ENCODE measurements around the gene HNRNPDL. TPM values are rescaled to one million over a fixed set of nuclear protein-coding genes. Genes with fewer than 3 reads are reported as not detected.

Gene HNRNPDL
- total and polyA plus RNA-seq, 2 of the 13 experiments (the other 11 are each of a cell fraction or from before 2014, with no cell fraction given): 167 to 414 TPM

DNA sequence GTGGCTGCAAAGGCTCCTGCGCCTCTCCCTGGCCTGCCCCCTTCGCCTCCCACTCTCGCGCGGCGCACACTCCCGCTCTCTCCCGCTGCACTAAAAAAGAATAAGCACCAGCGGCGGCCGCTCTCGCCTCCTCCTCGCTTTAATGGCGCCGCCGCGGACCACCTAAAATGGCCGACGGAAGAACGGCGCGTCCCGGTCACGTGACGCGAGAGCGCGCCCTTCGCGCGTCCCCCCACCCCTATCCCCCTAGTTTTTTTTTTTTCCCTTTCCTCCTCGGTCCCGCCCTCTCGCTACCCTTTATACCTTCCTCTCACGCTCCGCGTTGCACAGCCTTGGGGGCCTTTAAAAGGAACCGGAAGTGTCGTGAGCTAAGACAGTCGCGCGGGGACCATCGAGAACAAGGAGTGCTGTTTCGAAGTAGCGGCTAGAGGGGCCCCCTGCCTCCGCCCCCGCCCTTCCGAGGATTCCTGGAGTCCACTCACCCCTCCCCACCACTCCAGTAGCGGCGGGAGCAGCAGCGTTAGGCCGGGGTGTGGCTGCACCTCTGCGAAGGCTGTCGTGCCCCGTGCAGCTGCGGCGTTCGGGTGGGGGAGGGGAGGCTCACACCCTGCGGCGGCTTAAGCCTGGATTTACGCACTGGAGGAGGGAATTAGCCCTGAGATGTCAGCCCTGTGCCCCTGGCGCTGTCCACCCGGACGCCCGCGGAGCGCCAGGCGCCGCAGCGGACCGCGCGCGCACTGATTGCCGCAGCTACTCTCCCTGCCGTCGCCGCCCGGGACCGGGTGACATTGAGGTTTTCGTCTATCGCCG lies 56.2 kb downstream of the HNRNPDL start, which contains the start of gene HNRNPD (continued):
- TF ChIP-seq, protein P1, sequence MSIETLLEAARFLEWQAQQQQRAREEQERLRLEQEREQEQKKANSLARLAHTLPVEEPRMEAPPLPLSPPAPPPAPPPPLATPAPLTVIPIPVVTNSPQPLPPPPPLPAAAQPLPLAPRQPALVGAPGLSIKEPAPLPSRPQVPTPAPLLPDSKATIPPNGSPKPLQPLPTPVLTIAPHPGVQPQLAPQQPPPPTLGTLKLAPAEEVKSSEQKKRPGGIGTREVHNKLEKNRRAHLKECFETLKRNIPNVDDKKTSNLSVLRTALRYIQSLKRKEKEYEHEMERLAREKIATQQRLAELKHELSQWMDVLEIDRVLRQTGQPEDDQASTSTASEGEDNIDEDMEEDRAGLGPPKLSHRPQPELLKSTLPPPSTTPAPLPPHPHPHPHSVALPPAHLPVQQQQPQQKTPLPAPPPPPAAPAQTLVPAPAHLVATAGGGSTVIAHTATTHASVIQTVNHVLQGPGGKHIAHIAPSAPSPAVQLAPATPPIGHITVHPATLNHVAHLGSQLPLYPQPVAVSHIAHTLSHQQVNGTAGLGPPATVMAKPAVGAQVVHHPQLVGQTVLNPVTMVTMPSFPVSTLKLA (IDR thresholded peaks at IDR 0.05): peak; percentile 66
- TF ChIP-seq, protein P2, sequence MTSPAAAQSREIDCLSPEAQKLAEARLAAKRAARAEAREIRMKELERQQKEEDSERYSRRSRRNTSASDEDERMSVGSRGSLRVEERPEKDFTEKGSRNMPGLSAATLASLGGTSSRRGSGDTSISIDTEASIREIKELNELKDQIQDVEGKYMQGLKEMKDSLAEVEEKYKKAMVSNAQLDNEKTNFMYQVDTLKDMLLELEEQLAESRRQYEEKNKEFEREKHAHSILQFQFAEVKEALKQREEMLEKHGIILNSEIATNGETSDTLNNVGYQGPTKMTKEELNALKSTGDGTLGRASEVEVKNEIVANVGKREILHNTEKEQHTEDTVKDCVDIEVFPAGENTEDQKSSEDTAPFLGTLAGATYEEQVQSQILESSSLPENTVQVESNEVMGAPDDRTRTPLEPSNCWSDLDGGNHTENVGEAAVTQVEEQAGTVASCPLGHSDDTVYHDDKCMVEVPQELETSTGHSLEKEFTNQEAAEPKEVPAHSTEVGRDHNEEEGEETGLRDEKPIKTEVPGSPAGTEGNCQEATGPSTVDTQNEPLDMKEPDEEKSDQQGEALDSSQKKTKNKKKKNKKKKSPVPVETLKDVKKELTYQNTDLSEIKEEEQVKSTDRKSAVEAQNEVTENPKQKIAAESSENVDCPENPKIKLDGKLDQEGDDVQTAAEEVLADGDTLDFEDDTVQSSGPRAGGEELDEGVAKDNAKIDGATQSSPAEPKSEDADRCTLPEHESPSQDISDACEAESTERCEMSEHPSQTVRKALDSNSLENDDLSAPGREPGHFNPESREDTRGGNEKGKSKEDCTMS (CRISPR knock-in tag; conservative IDR thresholded peaks at IDR 0.05): peak; percentile 71; the same call in 1 of the 2 replicates
- TF ChIP-seq FOXJ3 (CRISPR knock-in tag; IDR thresholded peaks at IDR 0.05; ENCODE audit: borderline replicate concordance) (peak; percentile 43; the same call in 1 of the 2 replicates), ZNF547 (CRISPR knock-in tag; IDR thresholded peaks at IDR 0.05) (peak; percentile 48; the same call in 1 of the 2 replicates), IKZF1 (IDR thresholded peaks at IDR 0.05) (no peak), HDAC1 (CRISPR knock-in tag; IDR thresholded peaks at IDR 0.05) (peak; percentile 94), ARID2 (CRISPR knock-in tag; IDR thresholded peaks at IDR 0.05; ENCODE audit: borderline replicate concordance) (peak; percentile 91), RBM22 (optimal IDR thresholded peaks at IDR 0.05; ENCODE audit: low read length) (no peak), ZNF430 (CRISPR knock-in tag; IDR thresholded peaks at IDR 0.05) (peak; percentile 94), ZNF619 (CRISPR knock-in tag; IDR thresholded peaks at IDR 0.05) (no peak; the same call in 1 of the 2 replicates), SMARCE1 (IDR thresholded peaks at IDR 0.05; ENCODE audit: borderline replicate concordance) (no peak)
- TF ChIP-seq, protein P3, sequence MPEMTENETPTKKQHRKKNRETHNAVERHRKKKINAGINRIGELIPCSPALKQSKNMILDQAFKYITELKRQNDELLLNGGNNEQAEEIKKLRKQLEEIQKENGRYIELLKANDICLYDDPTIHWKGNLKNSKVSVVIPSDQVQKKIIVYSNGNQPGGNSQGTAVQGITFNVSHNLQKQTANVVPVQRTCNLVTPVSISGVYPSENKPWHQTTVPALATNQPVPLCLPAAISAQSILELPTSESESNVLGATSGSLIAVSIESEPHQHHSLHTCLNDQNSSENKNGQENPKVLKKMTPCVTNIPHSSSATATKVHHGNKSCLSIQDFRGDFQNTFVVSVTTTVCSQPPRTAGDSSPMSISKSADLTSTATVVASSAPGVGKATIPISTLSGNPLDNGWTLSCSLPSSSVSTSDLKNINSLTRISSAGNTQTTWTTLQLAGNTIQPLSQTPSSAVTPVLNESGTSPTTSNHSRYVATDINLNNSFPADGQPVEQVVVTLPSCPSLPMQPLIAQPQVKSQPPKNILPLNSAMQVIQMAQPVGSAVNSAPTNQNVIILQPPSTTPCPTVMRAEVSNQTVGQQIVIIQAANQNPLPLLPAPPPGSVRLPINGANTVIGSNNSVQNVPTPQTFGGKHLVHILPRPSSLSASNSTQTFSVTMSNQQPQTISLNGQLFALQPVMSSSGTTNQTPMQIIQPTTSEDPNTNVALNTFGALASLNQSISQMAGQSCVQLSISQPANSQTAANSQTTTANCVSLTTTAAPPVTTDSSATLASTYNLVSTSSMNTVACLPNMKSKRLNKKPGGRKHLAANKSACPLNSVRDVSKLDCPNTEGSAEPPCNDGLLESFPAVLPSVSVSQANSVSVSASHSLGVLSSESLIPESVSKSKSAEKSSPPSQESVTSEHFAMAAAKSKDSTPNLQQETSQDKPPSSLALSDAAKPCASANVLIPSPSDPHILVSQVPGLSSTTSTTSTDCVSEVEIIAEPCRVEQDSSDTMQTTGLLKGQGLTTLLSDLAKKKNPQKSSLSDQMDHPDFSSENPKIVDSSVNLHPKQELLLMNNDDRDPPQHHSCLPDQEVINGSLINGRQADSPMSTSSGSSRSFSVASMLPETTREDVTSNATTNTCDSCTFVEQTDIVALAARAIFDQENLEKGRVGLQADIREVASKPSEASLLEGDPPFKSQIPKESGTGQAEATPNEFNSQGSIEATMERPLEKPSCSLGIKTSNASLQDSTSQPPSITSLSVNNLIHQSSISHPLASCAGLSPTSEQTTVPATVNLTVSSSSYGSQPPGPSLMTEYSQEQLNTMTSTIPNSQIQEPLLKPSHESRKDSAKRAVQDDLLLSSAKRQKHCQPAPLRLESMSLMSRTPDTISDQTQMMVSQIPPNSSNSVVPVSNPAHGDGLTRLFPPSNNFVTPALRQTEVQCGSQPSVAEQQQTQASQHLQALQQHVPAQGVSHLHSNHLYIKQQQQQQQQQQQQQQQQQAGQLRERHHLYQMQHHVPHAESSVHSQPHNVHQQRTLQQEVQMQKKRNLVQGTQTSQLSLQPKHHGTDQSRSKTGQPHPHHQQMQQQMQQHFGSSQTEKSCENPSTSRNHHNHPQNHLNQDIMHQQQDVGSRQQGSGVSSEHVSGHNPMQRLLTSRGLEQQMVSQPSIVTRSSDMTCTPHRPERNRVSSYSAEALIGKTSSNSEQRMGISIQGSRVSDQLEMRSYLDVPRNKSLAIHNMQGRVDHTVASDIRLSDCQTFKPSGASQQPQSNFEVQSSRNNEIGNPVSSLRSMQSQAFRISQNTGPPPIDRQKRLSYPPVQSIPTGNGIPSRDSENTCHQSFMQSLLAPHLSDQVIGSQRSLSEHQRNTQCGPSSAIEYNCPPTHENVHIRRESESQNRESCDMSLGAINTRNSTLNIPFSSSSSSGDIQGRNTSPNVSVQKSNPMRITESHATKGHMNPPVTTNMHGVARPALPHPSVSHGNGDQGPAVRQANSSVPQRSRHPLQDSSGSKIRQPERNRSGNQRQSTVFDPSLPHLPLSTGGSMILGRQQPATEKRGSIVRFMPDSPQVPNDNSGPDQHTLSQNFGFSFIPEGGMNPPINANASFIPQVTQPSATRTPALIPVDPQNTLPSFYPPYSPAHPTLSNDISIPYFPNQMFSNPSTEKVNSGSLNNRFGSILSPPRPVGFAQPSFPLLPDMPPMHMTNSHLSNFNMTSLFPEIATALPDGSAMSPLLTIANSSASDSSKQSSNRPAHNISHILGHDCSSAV (CRISPR knock-in tag; IDR thresholded peaks at IDR 0.05; ENCODE audit: borderline replicate concordance): 0 out of 2 replicates have a peak, but pooled peaks have one; percentile 15
- TF ChIP-seq, protein P4, sequence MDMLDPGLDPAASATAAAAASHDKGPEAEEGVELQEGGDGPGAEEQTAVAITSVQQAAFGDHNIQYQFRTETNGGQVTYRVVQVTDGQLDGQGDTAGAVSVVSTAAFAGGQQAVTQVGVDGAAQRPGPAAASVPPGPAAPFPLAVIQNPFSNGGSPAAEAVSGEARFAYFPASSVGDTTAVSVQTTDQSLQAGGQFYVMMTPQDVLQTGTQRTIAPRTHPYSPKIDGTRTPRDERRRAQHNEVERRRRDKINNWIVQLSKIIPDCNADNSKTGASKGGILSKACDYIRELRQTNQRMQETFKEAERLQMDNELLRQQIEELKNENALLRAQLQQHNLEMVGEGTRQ (IDR thresholded peaks at IDR 0.05; ENCODE audit: low read depth, low read length): peak; percentile 95
- TF ChIP-seq, protein P4 (CRISPR knock-in tag; IDR thresholded peaks at IDR 0.05; ENCODE audit: borderline replicate concordance): peak; percentile 98; the same call in 1 of the 2 replicates
